ENCODE results near the gene TBC1D9. TPM values are rescaled to one million over a fixed set of nuclear protein-coding genes. Genes with fewer than 3 reads are reported as not detected.

TBC1D9 gene
- total RNA-seq, 1 experiment from 2014 or later, result 17.0 TPM

DNA sequence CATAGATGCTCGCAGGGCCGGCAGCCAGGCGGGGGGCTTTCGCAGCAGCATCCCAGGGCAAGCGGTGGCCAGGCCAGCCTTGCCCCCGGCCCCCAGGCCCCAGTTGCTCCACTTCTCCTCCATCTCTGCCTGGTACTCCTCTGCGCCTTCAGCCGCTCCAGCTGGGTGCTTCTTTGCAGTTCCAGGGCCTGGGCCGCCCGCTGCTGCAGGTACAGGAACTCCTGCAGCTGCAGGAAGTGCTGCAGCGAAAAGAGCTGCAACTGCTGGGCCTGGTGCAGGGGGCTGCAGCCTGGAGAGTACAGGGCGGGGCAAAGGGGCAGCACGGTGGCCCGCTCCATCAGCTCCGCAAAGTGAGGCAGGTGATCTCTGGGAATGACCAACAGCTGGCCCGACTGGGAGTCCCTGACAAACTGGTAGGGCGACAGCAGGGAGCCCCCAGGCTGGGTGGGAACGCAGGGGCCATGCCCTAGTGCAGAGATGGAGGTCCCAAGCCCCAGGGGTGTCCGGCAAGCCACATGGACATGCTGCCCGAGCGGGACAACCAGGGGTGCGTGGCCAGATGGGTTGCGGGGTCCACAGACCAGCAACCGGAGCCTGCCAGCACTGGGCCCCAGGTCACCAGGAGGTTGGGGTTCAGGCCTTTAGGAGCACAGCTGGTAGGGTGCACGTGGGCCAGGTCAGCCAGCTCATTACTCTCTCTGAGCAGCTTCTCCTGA lies 111.6 kb downstream of the TBC1D9 start:
- Histone ChIP-seq H3K4me2 (no peak overlapping the region), H3K27ac (no peak overlapping the region), H3K9me3 (ENCODE audit: insufficient read depth, low read depth) (no peaks in the 10 kb centered on the region), H2AFZ (no peak overlapping the region), H3F3A (ENCODE audit: insufficient read depth, low read depth) (no peaks in the 10 kb centered on the region), H3K4me3 (no peak overlapping the region), H3K79me2 (ENCODE audit: low read depth) (no peaks in the 10 kb centered on the region), H3K36me3 (ENCODE audit: low read depth) (no peaks in the 10 kb centered on the region), H3K9me2 (ENCODE audit: insufficient read depth) (no peaks in the 10 kb centered on the region), H4K20me1 (ENCODE audit: insufficient read depth) (no peaks in the 10 kb centered on the region), H3K27me3 (ENCODE audit: insufficient read depth, low read depth) (no peaks in the 10 kb centered on the region), H3K4me1 (replicated peaks; ENCODE audit: insufficient read depth) (no peaks in the 10 kb centered on the region)
- no peak for DNase-seq
- ChIA-PET CTCF (no interaction called here), POLR2A (ENCODE audit: unreplicated experiment) (no interaction called here)
- intact Hi-C loops (cut with micrococcal nuclease; ENCODE audit: unreplicated experiment), result no loop called here
- BruUV-seq (replicated peaks), result no TSS peak
- TF ChIP-seq EZH2 (IDR thresholded peaks at IDR 0.05; ENCODE audit: low read depth), result no peak
- TF ChIP-seq, protein P1, sequence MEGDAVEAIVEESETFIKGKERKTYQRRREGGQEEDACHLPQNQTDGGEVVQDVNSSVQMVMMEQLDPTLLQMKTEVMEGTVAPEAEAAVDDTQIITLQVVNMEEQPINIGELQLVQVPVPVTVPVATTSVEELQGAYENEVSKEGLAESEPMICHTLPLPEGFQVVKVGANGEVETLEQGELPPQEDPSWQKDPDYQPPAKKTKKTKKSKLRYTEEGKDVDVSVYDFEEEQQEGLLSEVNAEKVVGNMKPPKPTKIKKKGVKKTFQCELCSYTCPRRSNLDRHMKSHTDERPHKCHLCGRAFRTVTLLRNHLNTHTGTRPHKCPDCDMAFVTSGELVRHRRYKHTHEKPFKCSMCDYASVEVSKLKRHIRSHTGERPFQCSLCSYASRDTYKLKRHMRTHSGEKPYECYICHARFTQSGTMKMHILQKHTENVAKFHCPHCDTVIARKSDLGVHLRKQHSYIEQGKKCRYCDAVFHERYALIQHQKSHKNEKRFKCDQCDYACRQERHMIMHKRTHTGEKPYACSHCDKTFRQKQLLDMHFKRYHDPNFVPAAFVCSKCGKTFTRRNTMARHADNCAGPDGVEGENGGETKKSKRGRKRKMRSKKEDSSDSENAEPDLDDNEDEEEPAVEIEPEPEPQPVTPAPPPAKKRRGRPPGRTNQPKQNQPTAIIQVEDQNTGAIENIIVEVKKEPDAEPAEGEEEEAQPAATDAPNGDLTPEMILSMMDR (conservative IDR thresholded peaks at IDR 0.05), result no peak

DNA sequence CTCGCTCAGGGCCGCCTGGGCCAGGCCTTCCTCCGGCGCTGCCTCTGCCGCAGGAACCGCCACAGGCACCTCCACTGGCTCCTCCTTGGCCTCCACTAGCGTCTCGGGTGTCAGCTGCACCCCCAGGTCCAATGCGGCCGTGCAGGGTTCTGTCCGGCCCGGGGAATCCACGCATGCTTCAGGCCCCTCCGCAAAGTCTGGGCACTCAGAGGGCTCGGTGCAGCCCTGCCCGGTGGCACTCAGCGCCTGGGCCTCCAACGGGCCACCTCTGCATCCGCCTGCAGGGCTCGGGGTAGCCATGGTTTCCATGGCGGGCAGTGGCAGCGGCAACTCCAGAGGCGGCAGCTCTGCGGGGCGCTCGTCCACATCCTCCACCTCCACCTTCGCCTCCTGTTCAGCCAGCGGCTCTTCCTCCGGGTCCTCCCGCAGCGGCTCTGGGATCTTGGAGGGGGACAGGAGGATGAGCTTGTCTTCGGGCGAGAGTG lies 112.6 kb downstream of the TBC1D9 start:
- peaks cover 5% of the 10 kb centered on the region; the same call in 1 of the 2 replicates for H3K36me3 ChIP-seq (ENCODE audit: low read depth)
- CTCF ChIA-PET, result no interaction called here
- intact Hi-C loops (cut with micrococcal nuclease; ENCODE audit: unreplicated experiment), result no loop called here

GRCh38 chr4:140642674-140643437 lies 113.3 kb downstream of the TBC1D9 start:
- no peaks in the 10 kb centered on the region for H3K79me2 ChIP-seq (ENCODE audit: low read depth)
- no TSS peak for BruUV-seq (replicated peaks)
- H3K4me1 ChIP-seq (replicated peaks; ENCODE audit: insufficient read depth), result no peaks in the 10 kb centered on the region
- intact Hi-C loops (cut with micrococcal nuclease; ENCODE audit: unreplicated experiment), result no loop called here
- H3K4me3 ChIP-seq, result no peak overlapping the region
- no peak for DNase-seq
- H3F3A ChIP-seq (ENCODE audit: insufficient read depth, low read depth), result no peaks in the 10 kb centered on the region
- H3K9me2 ChIP-seq (ENCODE audit: insufficient read depth), result no peaks in the 10 kb centered on the region
- no peaks in the 10 kb centered on the region for H3K9me3 ChIP-seq (ENCODE audit: insufficient read depth, low read depth)
- ChIA-PET POLR2A (ENCODE audit: unreplicated experiment) (no interaction called here), CTCF (interaction anchor here (0.5 kb wide), 1 partner anchor 21 kb away, joined by 3 read pairs; no protein-coding TSS in a partner anchor)
- no peaks in the 10 kb centered on the region for H3K27me3 ChIP-seq (ENCODE audit: insufficient read depth, low read depth)
- no peaks in the 10 kb centered on the region for H4K20me1 ChIP-seq (ENCODE audit: insufficient read depth)
- peaks cover 5% of the 10 kb centered on the region; the same call in 1 of the 2 replicates for H3K36me3 ChIP-seq (ENCODE audit: low read depth)
- no peak for TF ChIP-seq EZH2 (IDR thresholded peaks at IDR 0.05; ENCODE audit: low read depth)
- TF ChIP-seq, protein P1 (conservative IDR thresholded peaks at IDR 0.05), result no peak
- H2AFZ ChIP-seq, result no peak overlapping the region
- H3K4me2 ChIP-seq, result no peak overlapping the region
- no peak overlapping the region for H3K27ac ChIP-seq

More for the DNA sequence above, 112.6 kb downstream of the TBC1D9 start:
- Histone ChIP-seq H3K4me1 (replicated peaks; ENCODE audit: insufficient read depth) (no peaks in the 10 kb centered on the region), H3K4me2 (no peak overlapping the region), H3K27me3 (ENCODE audit: insufficient read depth, low read depth) (no peaks in the 10 kb centered on the region), H3F3A (ENCODE audit: insufficient read depth, low read depth) (no peaks in the 10 kb centered on the region), H3K9me2 (ENCODE audit: insufficient read depth) (no peaks in the 10 kb centered on the region), H3K4me3 (no peak overlapping the region), H2AFZ (no peak overlapping the region), H4K20me1 (ENCODE audit: insufficient read depth) (no peaks in the 10 kb centered on the region), H3K79me2 (ENCODE audit: low read depth) (no peaks in the 10 kb centered on the region), H3K9me3 (ENCODE audit: insufficient read depth, low read depth) (no peaks in the 10 kb centered on the region), H3K27ac (no peak overlapping the region)
- BruUV-seq (replicated peaks), result no TSS peak
- no peak for TF ChIP-seq EZH2 (IDR thresholded peaks at IDR 0.05; ENCODE audit: low read depth)
- TF ChIP-seq, protein P1 (conservative IDR thresholded peaks at IDR 0.05), result no peak
- DNase-seq, result no peak
- POLR2A ChIA-PET (ENCODE audit: unreplicated experiment), result no interaction called here

All from PC-9 (cell line).